C4-2B (cell line): Measurements from ENCODE around the gene CRACR2A.
A peak's percentile ranks its signal among the peaks of the same experiment; 100 is the strongest.

Source experiments
- H3K27ac ChIP-seq: fragments of 450-650 bp; 2 replicates; pipeline ENCODE4 v1.5.1; 2017
- CTCF ChIP-seq: fragments of 450-650 bp; conservative IDR thresholded peaks from 2 replicates; pipeline ENCODE4 v1.5.1; 2017; ENCODE audit warnings: mild to moderate bottlenecking
- ZFX ChIP-seq: fragments of 450-650 bp; IDR thresholded peaks from 2 replicates; pipeline ENCODE4 v1.6.1; 2017

CRACR2A gene

GRCh38 chr12:3751151-3752095 is 1.5 kb downstream of the CRACR2A start:
- no peak overlapping the region; the same call in 1 of the 2 replicates for H3K27ac ChIP-seq

GRCh38 chr12:3750616-3751015 is 2.3 kb downstream of the CRACR2A start:
- H3K27ac ChIP-seq = no peak overlapping the region
- TF ChIP-seq ZFX = no peak
- TF ChIP-seq CTCF = no peak

More at GRCh38 chr12:3751151-3752095, 1.5 kb downstream of the CRACR2A start:
- TF ChIP-seq ZFX (no peak), CTCF (no peak)

- TF ChIP-seq CTCF (no peak), ZFX (no peak)
- peak overlapping the region; percentile 94 for H3K27ac ChIP-seq
Observed at GRCh38 chr12:3748620-3749019, 4.3 kb downstream of the CRACR2A start.

- H3K27ac ChIP-seq = peak overlapping the region; percentile 94
- TF ChIP-seq ZFX (no peak), CTCF (no peak)
Observed at GRCh38 chr12:3747976-3748619, 4.8 kb downstream of the CRACR2A start.

- TF ChIP-seq ZFX (no peak), CTCF (no peak)
- H3K27ac ChIP-seq = peak overlapping the region; percentile 94
Observed at GRCh38 chr12:3747543-3747942, 5.4 kb downstream of the CRACR2A start.

- TF ChIP-seq CTCF (no peak), ZFX (no peak)
- H3K27ac ChIP-seq = peak overlapping the region; percentile 94
Observed at GRCh38 chr12:3746758-3747157, 6.2 kb downstream of the CRACR2A start.

GRCh38 chr12:3745152-3745551 is 7.8 kb downstream of the CRACR2A start:
- H3K27ac ChIP-seq = no peak overlapping the region
- no peak for TF ChIP-seq ZFX
- TF ChIP-seq CTCF = no peak
